Measurements from ENCODE around the gene CMTM8. TPM values are rescaled to one million over a fixed set of nuclear protein-coding genes. Genes with fewer than 3 reads are reported as not detected.

The CMTM8 gene
- total and polyA plus RNA-seq, 4 donors: 0.89 to 4.6 (median 2.8) TPM

DNA sequence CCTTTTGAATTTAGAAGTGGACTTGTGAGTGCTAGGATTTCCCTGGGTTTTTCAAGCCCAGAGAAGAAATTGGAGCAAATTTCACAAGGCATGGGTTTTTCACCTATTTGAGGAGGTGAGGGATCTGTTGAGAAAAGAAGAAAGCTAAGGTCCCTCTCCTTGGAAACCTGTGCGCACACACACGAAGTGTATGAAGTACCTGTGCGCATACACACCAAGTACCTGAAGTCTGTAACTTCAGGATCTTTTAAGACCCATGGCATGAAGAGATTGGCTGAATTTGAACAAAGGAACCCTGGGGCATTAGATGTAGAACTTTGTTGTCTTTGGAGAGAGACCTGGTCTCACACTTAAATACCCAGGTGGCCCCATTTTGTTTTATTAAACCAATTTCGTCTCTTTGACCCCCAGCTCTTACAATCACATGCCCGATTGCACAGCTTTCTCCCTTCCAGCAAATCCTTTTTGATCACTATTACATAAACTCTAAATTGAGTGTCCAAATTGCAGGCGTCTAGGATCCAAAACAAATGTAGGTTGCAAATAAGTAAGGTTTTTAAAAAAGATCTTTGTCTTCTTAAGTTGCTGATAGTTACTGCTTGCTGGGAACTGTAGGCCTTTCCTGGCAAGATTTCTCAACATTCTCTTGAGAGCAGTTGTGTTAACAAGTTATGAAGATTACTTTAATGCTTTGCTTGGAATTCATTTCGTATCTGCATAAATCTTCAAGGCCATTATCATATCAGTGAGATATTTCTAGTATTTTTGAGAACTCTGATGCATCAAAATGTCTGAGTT is 64.3 kb downstream of the CMTM8 start:
- H3K27ac ChIP-seq (ENCODE audit: low read depth, low read length): no peak overlapping the region
- peak in 2 of 6 donors; percentile 32 to 59 for DNase-seq (ENCODE audit: low read depth in 4 of 6, low spot score in 6 of 6)

DNA sequence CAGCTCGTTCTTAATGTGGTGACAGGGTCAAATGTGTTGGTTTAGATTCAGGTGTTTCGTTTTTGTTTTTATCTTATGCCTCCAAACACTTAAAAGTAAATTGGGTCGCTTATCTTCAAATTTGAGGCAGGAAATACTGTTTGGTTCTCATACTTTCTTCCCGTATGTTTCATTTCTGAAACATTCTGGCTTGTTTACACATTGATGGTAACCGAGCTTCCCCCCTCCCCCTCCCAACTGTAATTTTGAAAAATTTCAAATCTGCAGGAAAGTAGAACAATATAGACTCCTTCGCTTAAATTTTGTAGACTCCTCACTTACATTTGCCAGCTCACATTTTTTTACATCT is 64.9 kb downstream of the CMTM8 start:
- Histone ChIP-seq H3K4me3 (ENCODE audit: low read depth, low read length) (no peak overlapping the region), H3K27me3 (ENCODE audit: control insufficient read depth, insufficient read depth, low read length) (peaks cover 3% of the 10 kb centered on the region), H3K36me3 (ENCODE audit: control insufficient read depth, insufficient read depth, low read length) (no peaks in the 10 kb centered on the region), H3K27ac (ENCODE audit: low read depth, low read length) (no peak overlapping the region), H3K4me1 (ENCODE audit: control insufficient read depth, insufficient read depth, low read length) (no peaks in the 10 kb centered on the region), H3K9me3 (ENCODE audit: control insufficient read depth, insufficient read depth, low read length) (no peaks in the 10 kb centered on the region)
- DNase-seq (ENCODE audit: low read depth in 4 of 6, low spot score in 6 of 6): no peak
- WGBS (ENCODE audit: insufficient coverage): no CpG with 5 or more reads among the region's 6 CpGs

More for the DNA sequence above, 64.3 kb downstream of the CMTM8 start:
- Histone ChIP-seq H3K4me1 (ENCODE audit: control insufficient read depth, insufficient read depth, low read length) (no peaks in the 10 kb centered on the region), H3K9me3 (ENCODE audit: control insufficient read depth, insufficient read depth, low read length) (no peaks in the 10 kb centered on the region), H3K27me3 (ENCODE audit: control insufficient read depth, insufficient read depth, low read length) (peaks cover 3% of the 10 kb centered on the region), H3K36me3 (ENCODE audit: control insufficient read depth, insufficient read depth, low read length) (no peaks in the 10 kb centered on the region), H3K4me3 (ENCODE audit: low read depth, low read length) (no peak overlapping the region)
- 97% methylated on average over 3 of the region's 7 CpGs for WGBS (ENCODE audit: insufficient coverage)

DNA sequence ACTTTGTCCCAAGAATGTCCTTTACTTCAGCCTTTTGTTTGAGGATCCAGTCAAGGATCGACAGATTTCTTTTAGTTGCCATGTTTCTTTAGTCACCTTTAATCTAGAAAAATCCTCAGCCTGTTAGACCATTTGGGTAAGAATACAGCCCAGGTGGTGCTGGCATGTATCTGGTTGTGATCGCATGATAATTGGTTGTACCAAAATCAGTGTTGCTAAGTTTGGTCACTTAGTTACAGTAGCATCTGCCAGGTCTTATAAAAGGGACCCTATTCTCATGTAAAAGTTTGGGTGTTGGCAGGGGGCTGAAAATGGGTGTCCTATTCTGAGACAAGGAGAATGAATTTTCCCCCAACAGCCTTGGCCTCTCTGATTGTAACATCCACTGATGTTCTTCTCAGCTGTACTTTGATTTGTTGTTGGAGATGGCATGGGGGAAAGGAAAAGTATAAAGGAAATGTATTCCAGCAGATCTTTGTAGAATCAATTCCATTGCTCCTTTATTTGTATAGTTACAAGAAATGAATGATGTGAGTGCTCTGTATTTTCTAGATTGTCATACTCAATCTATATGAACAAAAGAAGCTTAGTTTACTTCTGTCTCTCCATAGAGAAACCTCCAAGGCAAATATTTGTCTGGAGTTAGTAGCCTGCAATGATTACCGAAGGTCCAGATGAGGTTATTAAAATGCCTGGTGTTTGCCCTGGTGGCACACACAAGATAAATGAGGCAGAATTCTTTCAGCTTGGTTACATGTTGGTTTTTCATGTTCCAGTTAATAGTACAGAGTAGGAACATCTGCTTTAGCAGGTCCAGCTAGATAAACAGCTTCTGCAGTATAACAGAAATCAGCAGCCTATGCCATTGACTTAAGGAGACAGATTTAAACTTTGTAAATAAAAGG is 65.7 kb downstream of the CMTM8 start:
- peaks cover 5% of the 10 kb centered on the region for H3K27me3 ChIP-seq (ENCODE audit: control insufficient read depth, insufficient read depth, low read length)
- H3K36me3 ChIP-seq (ENCODE audit: control insufficient read depth, insufficient read depth, low read length): no peaks in the 10 kb centered on the region
- DNase-seq (ENCODE audit: low read depth in 4 of 6, low spot score in 6 of 6): no peak
- H3K9me3 ChIP-seq (ENCODE audit: control insufficient read depth, insufficient read depth, low read length): no peaks in the 10 kb centered on the region
- no peak overlapping the region for H3K27ac ChIP-seq (ENCODE audit: low read depth, low read length)
- H3K4me1 ChIP-seq (ENCODE audit: control insufficient read depth, insufficient read depth, low read length): no peaks in the 10 kb centered on the region
- no peak overlapping the region for H3K4me3 ChIP-seq (ENCODE audit: low read depth, low read length)
- WGBS (ENCODE audit: insufficient coverage): 75% methylated on average over 2 of the region's 3 CpGs

DNA sequence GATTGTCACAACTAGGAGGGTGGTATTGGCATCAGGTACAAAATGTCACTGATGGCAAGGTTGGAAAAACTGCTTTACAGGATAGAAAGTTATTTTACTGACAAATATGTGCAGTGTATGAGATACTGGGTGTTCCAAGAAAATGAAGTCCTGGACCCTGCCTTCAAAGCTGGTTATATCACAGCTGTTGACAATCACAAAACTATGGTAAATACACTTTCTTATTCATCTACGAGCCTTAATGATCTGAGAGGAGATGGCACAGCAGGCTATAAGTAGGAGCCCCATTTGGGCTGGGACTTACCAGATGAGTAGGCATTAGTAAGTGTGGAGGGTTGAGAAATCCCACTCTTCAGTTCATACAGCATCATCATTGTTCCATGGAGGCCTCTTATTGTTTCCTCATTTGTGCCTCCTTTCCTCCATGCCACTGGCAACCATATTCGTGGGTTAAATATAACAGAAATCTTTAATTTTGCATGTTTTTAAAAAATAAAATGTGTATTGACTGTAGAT is 66.9 kb downstream of the CMTM8 start:
- WGBS (ENCODE audit: insufficient coverage): no CpG with 5 or more reads among the region's 2 CpGs
- Histone ChIP-seq H3K4me3 (ENCODE audit: low read depth, low read length) (no peak overlapping the region), H3K27ac (ENCODE audit: low read depth, low read length) (no peak overlapping the region), H3K27me3 (ENCODE audit: control insufficient read depth, insufficient read depth, low read length) (peaks cover 5% of the 10 kb centered on the region), H3K36me3 (ENCODE audit: control insufficient read depth, insufficient read depth, low read length) (no peaks in the 10 kb centered on the region), H3K4me1 (ENCODE audit: control insufficient read depth, insufficient read depth, low read length) (no peaks in the 10 kb centered on the region), H3K9me3 (ENCODE audit: control insufficient read depth, insufficient read depth, low read length) (no peaks in the 10 kb centered on the region)
- DNase-seq (ENCODE audit: low read depth in 4 of 6, low spot score in 6 of 6): peak in 1 of 6 donors; percentile 39

DNA sequence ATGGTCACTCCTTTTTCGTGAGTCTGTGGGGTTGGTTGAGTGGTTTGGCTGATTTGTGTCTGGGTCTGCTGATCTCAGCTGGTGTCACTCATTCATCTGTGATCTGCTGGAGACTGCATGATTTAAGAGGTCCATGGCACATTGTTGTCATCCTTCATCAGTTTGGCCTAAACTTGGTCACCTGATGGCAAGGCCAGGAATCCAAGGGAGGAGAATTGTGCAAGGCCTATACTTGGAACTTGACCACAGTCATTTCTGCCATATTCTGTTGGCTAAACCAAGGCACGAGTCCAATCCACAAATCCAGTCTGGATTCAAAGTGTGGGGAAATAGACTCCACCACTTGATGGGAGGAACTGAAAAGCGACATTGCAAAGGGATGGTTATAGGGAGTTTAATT is 67.6 kb downstream of the CMTM8 start:
- Histone ChIP-seq H3K36me3 (ENCODE audit: control insufficient read depth, insufficient read depth, low read length) (no peaks in the 10 kb centered on the region), H3K27me3 (ENCODE audit: control insufficient read depth, insufficient read depth, low read length) (peaks cover 5% of the 10 kb centered on the region), H3K27ac (ENCODE audit: low read depth, low read length) (no peak overlapping the region), H3K4me3 (ENCODE audit: low read depth, low read length) (no peak overlapping the region), H3K4me1 (ENCODE audit: control insufficient read depth, insufficient read depth, low read length) (no peaks in the 10 kb centered on the region), H3K9me3 (ENCODE audit: control insufficient read depth, insufficient read depth, low read length) (no peaks in the 10 kb centered on the region)
- DNase-seq (ENCODE audit: low read depth in 4 of 6, low spot score in 6 of 6): no peak
- WGBS (ENCODE audit: insufficient coverage): 100% methylated on average over 1 of the region's 3 CpGs

DNA sequence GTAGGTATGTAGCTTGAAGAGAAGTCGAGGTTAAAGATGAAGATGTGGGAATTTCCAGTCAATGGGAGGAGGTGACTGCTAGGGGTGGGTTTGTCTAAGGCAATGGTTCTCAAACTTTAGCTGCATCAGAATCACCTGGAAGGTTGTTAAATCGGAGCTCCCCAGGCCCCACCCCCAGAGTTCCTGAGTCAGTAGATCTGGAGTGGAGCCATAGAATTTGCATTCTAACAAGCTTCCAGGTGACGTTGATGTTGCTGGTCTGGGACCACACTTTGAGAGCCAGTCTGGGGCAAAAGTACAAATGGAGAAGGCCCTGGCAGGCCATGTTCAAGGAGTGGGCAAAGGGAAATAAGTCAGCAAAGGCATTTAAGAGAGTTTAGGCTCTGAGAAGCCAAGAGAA is 69.1 kb downstream of the CMTM8 start:
- Histone ChIP-seq H3K4me3 (ENCODE audit: low read depth, low read length) (no peak overlapping the region), H3K9me3 (ENCODE audit: control insufficient read depth, insufficient read depth, low read length) (no peaks in the 10 kb centered on the region), H3K27me3 (ENCODE audit: control insufficient read depth, insufficient read depth, low read length) (peaks cover 2% of the 10 kb centered on the region), H3K4me1 (ENCODE audit: control insufficient read depth, insufficient read depth, low read length) (peaks cover 6% of the 10 kb centered on the region), H3K36me3 (ENCODE audit: control insufficient read depth, insufficient read depth, low read length) (no peaks in the 10 kb centered on the region), H3K27ac (ENCODE audit: low read depth, low read length) (no peak overlapping the region)
- no peak for DNase-seq (ENCODE audit: low read depth in 4 of 6, low spot score in 6 of 6)
- WGBS (ENCODE audit: insufficient coverage): 97% methylated on average over 3 of the region's 3 CpGs

DNA sequence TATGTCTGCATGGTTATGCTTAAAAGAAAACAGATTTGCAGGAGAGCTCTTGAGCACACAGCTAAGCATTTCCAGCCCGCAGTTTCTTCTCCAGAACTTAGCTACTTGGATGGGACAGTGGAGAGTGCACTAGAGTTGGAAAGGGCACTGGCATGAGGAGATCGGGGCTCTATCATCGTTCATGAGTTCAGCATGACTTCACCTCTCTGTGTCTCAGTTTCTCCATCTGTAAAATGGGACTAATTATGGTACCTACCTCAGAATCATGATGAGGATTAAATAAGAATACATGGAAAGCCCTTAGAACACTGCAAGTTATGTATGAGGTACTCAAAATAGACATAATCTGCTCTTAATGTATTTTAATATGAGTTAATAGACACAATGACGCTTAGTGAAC is 69.9 kb downstream of the CMTM8 start:
- no peaks in the 10 kb centered on the region for H3K36me3 ChIP-seq (ENCODE audit: control insufficient read depth, insufficient read depth, low read length)
- WGBS (ENCODE audit: insufficient coverage): 100% methylated on average over 1 of the region's 4 CpGs
- no peak overlapping the region for H3K27ac ChIP-seq (ENCODE audit: low read depth, low read length)
- H3K9me3 ChIP-seq (ENCODE audit: control insufficient read depth, insufficient read depth, low read length): no peaks in the 10 kb centered on the region
- DNase-seq (ENCODE audit: low read depth in 4 of 6, low spot score in 6 of 6): no peak
- no peak overlapping the region for H3K4me3 ChIP-seq (ENCODE audit: low read depth, low read length)
- H3K27me3 ChIP-seq (ENCODE audit: control insufficient read depth, insufficient read depth, low read length): peaks cover 2% of the 10 kb centered on the region
- peaks cover 6% of the 10 kb centered on the region for H3K4me1 ChIP-seq (ENCODE audit: control insufficient read depth, insufficient read depth, low read length)

DNA sequence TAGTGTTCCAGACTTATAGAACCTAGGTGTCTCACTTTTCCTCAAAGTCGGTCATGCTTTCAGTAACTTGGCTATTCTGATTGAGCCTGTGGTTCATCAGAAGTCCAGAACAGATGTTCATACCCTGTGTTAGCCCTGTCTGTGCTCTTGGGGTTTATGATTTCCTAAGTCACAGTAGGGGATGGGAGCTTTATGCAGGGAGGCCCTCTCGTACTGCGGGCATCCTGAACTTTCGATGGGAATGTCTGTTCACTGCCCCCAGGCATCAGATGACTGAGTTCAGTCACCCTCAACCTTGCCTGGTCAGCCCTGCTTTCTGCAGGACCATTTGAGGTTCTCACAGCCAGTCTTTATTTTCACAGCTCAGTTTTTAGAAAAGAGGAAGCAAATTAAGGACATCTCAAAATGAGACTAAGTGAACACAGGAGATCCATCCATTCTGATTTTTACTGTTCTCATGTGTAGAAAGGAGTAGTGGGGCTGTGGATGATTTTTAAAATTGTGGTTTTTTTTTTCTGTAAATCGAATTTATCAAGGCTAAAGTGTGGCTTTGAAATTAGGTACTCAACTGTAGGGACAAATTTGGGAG is 71.3 kb downstream of the CMTM8 start:
- H3K36me3 ChIP-seq (ENCODE audit: control insufficient read depth, insufficient read depth, low read length): no peaks in the 10 kb centered on the region
- no peaks in the 10 kb centered on the region for H3K9me3 ChIP-seq (ENCODE audit: control insufficient read depth, insufficient read depth, low read length)
- 87% methylated on average over 4 of the region's 5 CpGs for WGBS (ENCODE audit: insufficient coverage)
- no peak overlapping the region for H3K27ac ChIP-seq (ENCODE audit: low read depth, low read length)
- H3K27me3 ChIP-seq (ENCODE audit: control insufficient read depth, insufficient read depth, low read length): peaks cover 6% of the 10 kb centered on the region
- peaks cover 6% of the 10 kb centered on the region for H3K4me1 ChIP-seq (ENCODE audit: control insufficient read depth, insufficient read depth, low read length)
- no peak for DNase-seq (ENCODE audit: low read depth in 4 of 6, low spot score in 6 of 6)
- no peak overlapping the region for H3K4me3 ChIP-seq (ENCODE audit: low read depth, low read length)

DNA sequence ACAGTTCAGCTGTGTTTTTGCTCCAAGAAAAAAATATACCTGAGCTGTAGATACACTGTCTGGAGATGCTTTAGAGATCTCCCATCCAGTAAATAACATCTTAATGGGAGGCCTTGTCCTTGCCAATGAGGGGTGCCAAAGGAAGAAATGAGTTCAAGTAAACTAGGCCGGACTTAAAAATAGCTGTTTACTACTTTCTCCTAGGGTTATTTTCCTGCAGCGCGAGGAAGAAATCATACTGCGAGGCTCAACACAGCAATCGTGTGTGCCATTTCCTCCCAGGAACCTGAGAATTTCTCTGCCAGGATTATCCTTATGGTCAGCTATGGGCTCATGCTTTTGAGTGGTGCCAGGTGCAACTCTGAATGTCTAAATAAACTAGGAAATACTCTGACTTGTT is 71.9 kb downstream of the CMTM8 start:
- 73% methylated on average over 5 of the region's 5 CpGs for WGBS (ENCODE audit: insufficient coverage)
- Histone ChIP-seq H3K4me3 (ENCODE audit: low read depth, low read length) (no peak overlapping the region), H3K27me3 (ENCODE audit: control insufficient read depth, insufficient read depth, low read length) (peaks cover 6% of the 10 kb centered on the region), H3K27ac (ENCODE audit: low read depth, low read length) (no peak overlapping the region), H3K9me3 (ENCODE audit: control insufficient read depth, insufficient read depth, low read length) (no peaks in the 10 kb centered on the region), H3K36me3 (ENCODE audit: control insufficient read depth, insufficient read depth, low read length) (no peaks in the 10 kb centered on the region), H3K4me1 (ENCODE audit: control insufficient read depth, insufficient read depth, low read length) (peaks cover 6% of the 10 kb centered on the region)
- DNase-seq (ENCODE audit: low read depth in 4 of 6, low spot score in 6 of 6): no peak

Measured in spinal cord (tissue), 10 donors.